Uterus (tissue), 4 donors: ENCODE measurements around the gene MYO1D. TPM values are rescaled to one million over a fixed set of nuclear protein-coding genes. Genes with fewer than 3 reads are reported as not detected.

Source experiments
- DNase-seq, 2 donors: peaks; one replicate each; pipeline ENCODE4 v3.0.0-alpha.2; 2019 to 2020
- H3K27ac ChIP-seq, 2 donors: fragments of 200-600 bp; sonication (generic); 1 replicate in 1 of 2; 2 replicates in 1 of 2; pipeline ENCODE4 v1.5.1; 2016 to 2018
- H3K27me3 ChIP-seq, 2 donors: fragments of 200-600 bp; sonication (generic); one replicate each; pipeline ENCODE4 v1.5.1; 2018 to 2019; ENCODE audit warnings: control low read depth in 1 of 2
- H3K36me3 ChIP-seq, 2 donors: fragments of 200-600 bp; sonication (generic); one replicate each; pipeline ENCODE4 v1.5.1; 2019; ENCODE audit warnings: control low read depth in 1 of 2
- H3K4me1 ChIP-seq, 2 donors: fragments of 200-600 bp; sonication (generic); one replicate each; pipeline ENCODE4 v1.5.1; 2018 to 2019; ENCODE audit warnings: control low read depth in 1 of 2
- H3K4me3 ChIP-seq, 2 donors: fragments of 200-600 bp; sonication (generic); 1 replicate in 1 of 2; 2 replicates in 1 of 2; pipeline ENCODE4 v1.5.1; 2018 to 2019; ENCODE audit warnings: mild to moderate bottlenecking in 1 of 2
- H3K9me3 ChIP-seq, 2 donors: fragments of 200-600 bp; sonication (generic); one replicate each; pipeline ENCODE4 v1.5.1; 2019; ENCODE audit warnings: control low read depth in 1 of 2
- POLR2A ChIP-seq, 2 donors: fragments of 450-650 bp; IDR thresholded peaks; one replicate each; pipeline ENCODE4 v1.6.1; 2016; ENCODE audit warnings: antibody characterized with exemption in 2 of 2, mild to moderate bottlenecking in 1 of 2, moderate library complexity in 1 of 2
- intact Hi-C: fragments of 100-400 bp; cut with DNase I; formaldehyde crosslinking; loops from one replicate; pipeline ENCODE4 v1.15.1; 2023; ENCODE audit warnings: low total_unique reads
- total RNA-seq, 4 donors: library from RNA; depleted of rRNA in 3 of 4; stranded (reverse); fragments of >200 nt in 3 of 4; gene quantifications; one replicate each; pipeline versions ENCODE4 v1.1.0 to v1.2.4, GENCODE V29; 2014 to 2023
- TF ChIP-seq, protein P1 (sequence below), 4 experiments: fragments of 200-600 bp in 2 of 4; fragments of 450-650 bp in 2 of 4; sonication (generic) in 2 of 4; IDR thresholded peaks; one replicate each; pipeline ENCODE4 v1.5.1; 2016 to 2019; ENCODE audit warnings: antibody characterized with exemption in 4 of 4, mild to moderate bottlenecking in 2 of 4, moderate library complexity in 1 of 4
- donor health status: DM: yes; HTN: yes; CAD: no.

MYO1D gene
- total RNA-seq, 4 donors from 2014 or later = 20.4 to 55.2 (median 30.6) TPM

DNA sequence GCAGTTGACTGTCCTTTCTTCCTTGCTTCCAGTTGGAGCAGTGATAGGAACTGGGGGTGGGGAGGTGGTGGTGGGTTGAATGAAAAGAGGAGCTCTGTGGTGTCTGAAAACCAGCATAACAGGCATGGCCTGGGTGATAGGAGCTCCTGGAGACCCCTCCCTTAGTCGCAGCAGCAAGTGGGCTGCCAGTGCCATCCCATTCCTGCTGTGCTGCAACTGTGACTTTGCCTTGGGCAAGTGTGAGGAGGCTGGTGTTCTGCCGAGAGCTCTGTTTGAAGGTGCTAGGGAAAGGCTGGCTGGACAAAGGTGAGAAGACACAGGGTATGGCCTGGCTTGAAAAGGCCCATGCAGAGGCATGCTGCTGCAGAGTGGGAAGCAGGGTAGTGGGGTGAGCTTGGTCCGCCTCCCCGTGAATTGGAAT lies 392.9 kb downstream of the MYO1D start:
- H3K4me1 ChIP-seq = peaks cover 0 to 4% of the 10 kb centered on the region in 2 donors
- intact Hi-C loops = no loop called here
- no peak for DNase-seq
- no peaks in the 10 kb centered on the region for H3K36me3 ChIP-seq
- no peak for TF ChIP-seq POLR2A (IDR thresholded peaks at IDR 0.05)
- TF ChIP-seq, protein P1, sequence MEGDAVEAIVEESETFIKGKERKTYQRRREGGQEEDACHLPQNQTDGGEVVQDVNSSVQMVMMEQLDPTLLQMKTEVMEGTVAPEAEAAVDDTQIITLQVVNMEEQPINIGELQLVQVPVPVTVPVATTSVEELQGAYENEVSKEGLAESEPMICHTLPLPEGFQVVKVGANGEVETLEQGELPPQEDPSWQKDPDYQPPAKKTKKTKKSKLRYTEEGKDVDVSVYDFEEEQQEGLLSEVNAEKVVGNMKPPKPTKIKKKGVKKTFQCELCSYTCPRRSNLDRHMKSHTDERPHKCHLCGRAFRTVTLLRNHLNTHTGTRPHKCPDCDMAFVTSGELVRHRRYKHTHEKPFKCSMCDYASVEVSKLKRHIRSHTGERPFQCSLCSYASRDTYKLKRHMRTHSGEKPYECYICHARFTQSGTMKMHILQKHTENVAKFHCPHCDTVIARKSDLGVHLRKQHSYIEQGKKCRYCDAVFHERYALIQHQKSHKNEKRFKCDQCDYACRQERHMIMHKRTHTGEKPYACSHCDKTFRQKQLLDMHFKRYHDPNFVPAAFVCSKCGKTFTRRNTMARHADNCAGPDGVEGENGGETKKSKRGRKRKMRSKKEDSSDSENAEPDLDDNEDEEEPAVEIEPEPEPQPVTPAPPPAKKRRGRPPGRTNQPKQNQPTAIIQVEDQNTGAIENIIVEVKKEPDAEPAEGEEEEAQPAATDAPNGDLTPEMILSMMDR (IDR thresholded peaks at IDR 0.05) = no peak
- no peaks in the 10 kb centered on the region for H3K27me3 ChIP-seq
- H3K9me3 ChIP-seq = no peaks in the 10 kb centered on the region
- H3K4me3 ChIP-seq = no peak overlapping the region
- H3K27ac ChIP-seq = peak overlapping the region; percentile 59 to 74

DNA sequence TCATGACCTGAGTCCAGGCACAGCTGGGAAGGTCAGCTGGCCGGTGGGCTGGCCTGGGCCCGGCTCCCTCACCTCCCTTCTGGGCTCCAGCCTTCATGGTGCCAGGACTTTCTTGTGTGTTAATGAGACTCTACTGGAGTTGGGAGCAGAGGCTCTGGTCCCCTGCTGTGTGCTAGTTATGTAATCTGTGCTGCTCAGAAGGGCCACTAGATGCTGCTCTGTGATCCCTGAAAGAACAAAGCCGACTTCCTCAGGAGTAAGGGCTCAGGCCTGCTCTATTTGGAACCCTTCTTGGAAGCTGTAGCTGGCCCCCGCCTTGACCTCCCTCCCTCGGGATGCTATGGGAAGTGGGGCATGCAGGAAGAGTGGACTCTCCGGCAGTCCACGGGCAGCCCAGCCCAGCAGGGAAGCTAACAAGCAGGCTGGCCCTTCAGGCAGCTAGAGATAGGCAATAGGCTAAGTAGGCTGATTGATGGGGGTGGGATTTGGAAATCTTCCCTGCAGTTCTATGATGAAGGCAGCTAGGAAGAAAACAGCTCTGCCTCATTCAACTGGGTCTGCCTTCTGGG lies 393.4 kb downstream of the MYO1D start:
- Histone ChIP-seq H3K27ac (peak overlapping the region; percentile 59 to 74), H3K9me3 (no peaks in the 10 kb centered on the region), H3K27me3 (no peaks in the 10 kb centered on the region), H3K4me1 (peaks cover 0 to 4% of the 10 kb centered on the region in 2 donors), H3K4me3 (no peak overlapping the region), H3K36me3 (no peaks in the 10 kb centered on the region)
- intact Hi-C loops = no loop called here
- peak; percentile 59 to 68 for DNase-seq
- TF ChIP-seq, protein P1 (IDR thresholded peaks at IDR 0.05) = peak; percentile 44 to 73 (median 61)
- no peak for TF ChIP-seq POLR2A (IDR thresholded peaks at IDR 0.05)

DNA sequence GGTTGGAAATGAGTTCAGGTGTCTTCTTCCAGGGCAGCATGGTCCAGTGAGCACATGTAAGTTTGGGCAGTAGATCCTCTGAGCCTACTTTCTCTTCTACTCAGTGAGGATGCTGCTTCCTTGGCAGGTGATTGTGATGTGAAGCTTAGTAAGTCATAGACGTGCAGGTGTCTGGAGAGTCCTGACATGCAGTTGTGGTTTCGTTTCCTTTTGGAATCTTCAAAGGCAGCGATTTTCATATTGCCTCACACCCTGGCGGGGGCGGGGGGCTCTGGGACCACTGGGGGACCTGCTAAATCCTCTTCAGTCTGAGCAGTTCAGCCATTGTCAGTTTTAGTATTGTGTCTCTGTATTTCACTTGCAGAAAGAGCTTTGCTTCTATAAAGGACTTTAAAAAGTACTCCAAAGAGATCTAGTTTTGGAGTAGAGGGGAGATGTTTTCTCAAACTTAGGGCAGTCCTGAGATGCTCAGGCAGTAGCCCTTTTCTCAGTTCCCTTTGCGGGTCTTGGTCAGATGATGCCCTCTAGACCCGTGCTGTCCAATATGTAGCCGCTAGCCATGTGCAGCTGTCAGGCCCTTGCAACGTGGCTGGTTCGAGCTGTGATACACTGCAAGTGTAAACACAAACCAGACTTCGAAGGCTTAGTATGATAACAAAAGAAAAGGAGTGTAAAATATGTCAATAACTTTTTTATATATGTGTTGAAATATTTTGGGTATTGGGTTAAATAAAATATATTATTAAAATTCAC lies 394.2 kb downstream of the MYO1D start:
- Histone ChIP-seq H3K36me3 (no peaks in the 10 kb centered on the region), H3K4me1 (peaks cover 0 to 4% of the 10 kb centered on the region in 2 donors), H3K27me3 (no peaks in the 10 kb centered on the region), H3K27ac (peak overlapping the region in 1 of 2 donors; percentile 74), H3K4me3 (no peak overlapping the region), H3K9me3 (no peaks in the 10 kb centered on the region)
- DNase-seq = no peak
- intact Hi-C loops = no loop called here
- TF ChIP-seq, protein P1 (IDR thresholded peaks at IDR 0.05) = no peak
- no peak for TF ChIP-seq POLR2A (IDR thresholded peaks at IDR 0.05)

DNA sequence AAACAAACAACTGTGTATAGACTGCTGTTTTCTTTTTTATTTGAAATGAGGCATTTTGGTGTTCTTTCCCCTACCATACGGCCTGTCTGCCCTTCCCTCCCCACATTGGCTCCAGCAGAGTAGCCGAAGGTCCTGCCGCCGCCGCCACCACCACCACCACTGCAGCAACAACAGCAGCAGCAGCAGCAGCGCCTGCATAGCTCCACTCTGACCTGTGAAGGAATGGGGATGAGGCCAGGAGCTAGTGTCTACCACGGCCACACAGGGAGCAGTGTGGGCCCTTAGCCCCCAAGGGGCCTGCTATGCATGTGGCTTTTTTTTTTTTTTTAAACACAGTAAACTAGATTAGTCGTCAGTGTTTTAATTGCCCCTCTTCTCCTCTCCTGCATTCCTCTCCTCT lies 395.7 kb downstream of the MYO1D start:
- Histone ChIP-seq H3K4me1 (peaks cover 0 to 4% of the 10 kb centered on the region in 2 donors), H3K4me3 (no peak overlapping the region), H3K9me3 (no peaks in the 10 kb centered on the region), H3K27ac (no peak overlapping the region), H3K27me3 (no peaks in the 10 kb centered on the region), H3K36me3 (no peaks in the 10 kb centered on the region)
- TF ChIP-seq POLR2A (IDR thresholded peaks at IDR 0.05) = no peak
- TF ChIP-seq, protein P1 (IDR thresholded peaks at IDR 0.05) = no peak
- no peak for DNase-seq
- intact Hi-C loops = no loop called here

DNA sequence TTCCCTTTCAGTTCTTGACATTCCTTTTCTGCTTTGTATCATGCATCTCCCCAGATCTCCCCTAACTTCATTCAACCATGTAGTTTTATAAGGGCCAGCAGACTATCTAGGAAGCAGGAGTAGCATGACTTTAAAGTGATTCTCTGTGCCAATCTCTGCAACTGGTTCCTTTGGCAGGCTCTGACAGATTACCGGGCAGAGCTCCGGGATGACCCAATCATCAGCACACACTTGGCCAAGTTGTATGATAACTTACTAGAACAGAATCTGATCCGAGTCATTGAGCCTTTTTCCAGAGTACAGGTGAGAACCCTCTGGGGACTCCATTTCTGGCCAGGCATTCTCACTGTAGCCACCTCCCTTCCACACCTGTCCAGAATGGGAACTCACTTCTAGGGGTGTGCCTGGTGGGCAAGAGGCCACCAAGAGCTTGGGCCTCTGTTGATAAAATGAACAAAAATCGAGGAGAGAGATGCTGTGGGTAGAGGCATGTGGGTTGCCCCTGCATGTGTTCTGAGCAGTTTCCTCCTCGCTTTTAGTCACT lies 397.8 kb downstream of the MYO1D start:
- no peaks in the 10 kb centered on the region for H3K4me1 ChIP-seq
- no peaks in the 10 kb centered on the region for H3K27me3 ChIP-seq
- no peak for DNase-seq
- intact Hi-C loops = no loop called here
- no peaks in the 10 kb centered on the region for H3K36me3 ChIP-seq
- H3K9me3 ChIP-seq = no peaks in the 10 kb centered on the region
- no peak for TF ChIP-seq POLR2A (IDR thresholded peaks at IDR 0.05)
- TF ChIP-seq, protein P1 (IDR thresholded peaks at IDR 0.05) = no peak
- no peak overlapping the region for H3K4me3 ChIP-seq
- no peak overlapping the region for H3K27ac ChIP-seq
